BLaER1 treated with 17β-estradiol and CSF1 and Interleukin-3, amounts not matched to agents 10 nM and 100 nM (cell line): ENCODE data around the gene PPP2R2D.
"Not testable (repeated sequence)": the region's sequence is repeated elsewhere in the genome, so short reads cannot be mapped to it uniquely, and the experiment has no call there.

Experiments used
- H3K27ac ChIP-seq, 11 experiments: shearing (Covaris generic); formaldehyde crosslinking; 2 replicates each; pipeline ENCODE4 v1.8.1; 2022
- H3K27me3 ChIP-seq, 11 experiments: shearing (Covaris generic); formaldehyde crosslinking; 2 replicates each; pipeline ENCODE4 v1.8.1; 2022
- H3K36me3 ChIP-seq, 11 experiments: shearing (Covaris generic); formaldehyde crosslinking; 2 replicates each; pipeline ENCODE4 v1.8.1; 2022
- H3K4me1 ChIP-seq, 10 experiments: shearing (Covaris generic); formaldehyde crosslinking; 2 replicates each; pipeline ENCODE4 v1.8.1; 2022
- H3K4me2 ChIP-seq, 11 experiments: shearing (Covaris generic); formaldehyde crosslinking; 2 replicates each; pipeline ENCODE4 v1.8.1; 2022
- H3K4me3 ChIP-seq, 10 experiments: shearing (Covaris generic); formaldehyde crosslinking; 2 replicates each; pipeline ENCODE4 v1.8.1; 2022
- H3K9ac ChIP-seq, 11 experiments: shearing (Covaris generic); formaldehyde crosslinking; 2 replicates each; pipeline ENCODE4 v1.8.1; 2022
- H3K9me3 ChIP-seq, 11 experiments: shearing (Covaris generic); formaldehyde crosslinking; replicated peaks in 1 of 11; 2 replicates each; pipeline ENCODE4 v1.8.1; 2022
- H4K20me1 ChIP-seq, 11 experiments: shearing (Covaris generic); formaldehyde crosslinking; 2 replicates each; pipeline ENCODE4 v1.8.1; 2022
- Cebpa-rat ChIP-seq, 11 experiments: shearing (Covaris generic); IDR thresholded peaks; 2 replicates each; pipeline ENCODE4 v1.8.1; 2022

Gene PPP2R2D

DNA sequence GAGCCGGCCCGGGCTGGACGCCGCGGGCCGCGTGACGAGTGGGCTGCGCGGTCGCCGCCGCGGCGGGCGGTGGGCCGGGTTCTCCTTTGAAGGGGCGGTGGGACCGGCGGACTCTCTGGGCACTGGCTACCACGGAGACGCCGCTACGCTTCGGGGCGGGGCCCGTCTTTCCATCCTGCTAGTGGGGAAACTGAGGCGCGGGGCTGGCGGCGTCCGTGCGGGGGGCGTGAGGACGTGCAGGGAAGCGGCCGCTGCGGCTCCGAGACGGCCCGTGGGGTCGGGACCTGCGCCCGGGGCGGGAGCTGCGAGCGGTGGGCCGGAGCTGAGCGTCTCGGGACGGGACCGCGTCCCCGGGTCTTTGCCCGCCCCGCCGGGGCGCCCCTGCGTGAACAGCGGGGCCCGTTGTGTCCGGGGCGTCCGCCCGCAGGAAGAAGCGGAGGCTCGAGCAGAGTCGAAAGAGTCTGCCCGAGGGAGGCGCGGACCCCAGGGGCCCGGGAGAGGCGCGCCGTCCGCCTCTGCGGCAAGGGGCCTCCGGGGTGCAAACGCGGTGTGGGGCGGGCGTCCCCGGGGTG lies 81.5 kb downstream of the PPP2R2D start:
- Histone ChIP-seq H3K27ac (peak overlapping the region; percentile 69 to 88 (median 81)), H3K4me1 (peaks cover 37 to 51% (median 47%) of the 10 kb centered on the region in 10 experiments), H3K9ac (peak overlapping the region; percentile 82 to 93 (median 86)), H3K36me3 (peaks cover 0 to 21% (median 6%) of the 10 kb centered on the region in 11 experiments; a peak in 13 of 22 replicates), H4K20me1 (peaks cover 32 to 44% (median 37%) of the 10 kb centered on the region in 11 experiments; a peak in 21 of 22 replicates), H3K4me3 (peak overlapping the region; percentile 82 to 96 (median 90)), H3K27me3 (no peaks in the 10 kb centered on the region), H3K4me2 (peak overlapping the region; percentile 83 to 98 (median 93)), H3K9me3 (peaks cover 7 to 31% (median 23%) of the 10 kb centered on the region in 11 experiments; a peak in 21 of 22 replicates)
- TF ChIP-seq Cebpa-rat (IDR thresholded peaks at IDR 0.05): no peak

DNA sequence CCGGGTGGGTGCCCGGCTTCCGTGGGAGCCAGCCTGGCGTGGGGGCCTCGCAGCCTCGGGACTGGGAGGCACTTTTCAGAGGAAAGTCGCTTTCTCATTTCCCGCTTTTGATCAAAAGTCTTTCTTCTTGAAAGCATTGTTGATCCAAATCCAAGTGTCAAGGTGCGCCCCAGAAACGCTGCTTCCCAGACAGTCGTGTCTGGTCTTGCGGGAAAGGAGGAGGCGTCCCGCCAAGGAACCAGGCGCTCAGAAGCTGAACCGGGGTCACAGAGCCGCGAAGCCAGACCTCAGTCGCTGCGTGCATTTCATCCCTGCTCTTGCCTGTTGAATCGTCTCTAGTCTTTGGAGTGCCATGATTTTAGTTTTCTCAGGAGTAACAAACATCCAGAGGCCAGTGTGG lies 82.0 kb downstream of the PPP2R2D start:
- Histone ChIP-seq H3K9me3 (peaks cover 8 to 32% (median 24%) of the 10 kb centered on the region in 11 experiments; a peak in 21 of 22 replicates), H3K27ac (peak overlapping the region in 10 of 11 experiments; percentile 69 to 88 (median 82); a peak in 19 of 22 replicates), H3K36me3 (peaks cover 0 to 16% (median 1%) of the 10 kb centered on the region in 11 experiments; a peak in 12 of 22 replicates), H3K4me2 (peak overlapping the region; percentile 83 to 98 (median 93)), H3K9ac (peak overlapping the region; percentile 82 to 93 (median 86)), H3K4me3 (peak overlapping the region; percentile 82 to 96 (median 90)), H3K27me3 (no peaks in the 10 kb centered on the region), H3K4me1 (peaks cover 32 to 46% (median 42%) of the 10 kb centered on the region in 10 experiments), H4K20me1 (peaks cover 27 to 39% (median 32%) of the 10 kb centered on the region in 11 experiments; a peak in 21 of 22 replicates)
- TF ChIP-seq Cebpa-rat (IDR thresholded peaks at IDR 0.05): no peak

DNA sequence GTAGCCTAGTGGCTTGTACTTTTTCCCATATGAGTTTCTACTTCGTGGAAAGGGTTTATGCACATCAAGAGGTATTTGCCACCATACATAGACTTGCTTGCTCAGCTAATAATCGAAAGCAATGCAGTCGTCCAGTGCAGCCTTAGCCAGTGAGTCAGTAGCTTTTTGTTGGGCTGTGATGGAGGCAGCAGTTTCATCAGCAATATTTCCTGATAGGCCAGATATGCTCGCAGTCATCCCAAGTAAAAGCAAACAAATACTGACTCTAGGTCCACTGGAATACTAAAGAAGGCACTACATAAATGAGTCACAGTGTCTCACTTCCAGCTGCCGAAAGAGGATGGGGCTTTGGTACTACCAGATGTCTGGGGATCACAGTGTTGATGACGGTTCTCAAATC lies 83.0 kb downstream of the PPP2R2D start:
- no peak overlapping the region for H3K9ac ChIP-seq
- H3K4me2 ChIP-seq: peak overlapping the region in 4 of 11 experiments; percentile 87 to 95 (median 92); a peak in 7 of 22 replicates

DNA sequence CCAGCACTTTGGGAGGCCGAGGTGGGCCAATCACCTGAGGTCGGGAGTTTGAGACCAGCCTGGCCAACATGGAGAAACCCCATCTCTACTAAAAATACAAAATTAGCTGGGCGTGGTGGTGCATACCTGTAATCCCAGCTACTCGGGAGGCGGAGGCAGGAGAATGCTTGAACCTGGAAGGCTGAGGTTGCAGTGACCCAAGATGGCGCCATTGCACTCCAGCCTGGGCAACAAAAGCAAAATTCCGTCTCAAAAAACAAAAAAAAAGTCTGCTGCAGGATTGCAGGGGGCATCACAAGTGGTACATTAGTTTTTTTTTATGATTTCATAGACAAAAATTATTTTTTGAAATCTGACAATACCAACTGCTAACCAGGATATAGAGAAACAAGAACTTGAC lies 86.0 kb downstream of the PPP2R2D start:
- H3K27me3 ChIP-seq, H3K9ac ChIP-seq: not testable (repeated sequence)

More for the DNA sequence above, 83.0 kb downstream of the PPP2R2D start:
- Histone ChIP-seq H3K27ac (no peak overlapping the region), H3K4me3 (no peak overlapping the region), H3K4me1 (peaks cover 22 to 36% (median 32%) of the 10 kb centered on the region in 10 experiments), H3K27me3 (no peaks in the 10 kb centered on the region), H3K9me3 (peaks cover 8 to 32% (median 24%) of the 10 kb centered on the region in 11 experiments; a peak in 21 of 22 replicates), H3K36me3 (peaks cover 0 to 12% (median 0%) of the 10 kb centered on the region in 11 experiments; a peak in 5 of 22 replicates), H4K20me1 (peaks cover 17 to 29% (median 22%) of the 10 kb centered on the region in 11 experiments; a peak in 21 of 22 replicates)
- no peak for TF ChIP-seq Cebpa-rat (IDR thresholded peaks at IDR 0.05)

DNA sequence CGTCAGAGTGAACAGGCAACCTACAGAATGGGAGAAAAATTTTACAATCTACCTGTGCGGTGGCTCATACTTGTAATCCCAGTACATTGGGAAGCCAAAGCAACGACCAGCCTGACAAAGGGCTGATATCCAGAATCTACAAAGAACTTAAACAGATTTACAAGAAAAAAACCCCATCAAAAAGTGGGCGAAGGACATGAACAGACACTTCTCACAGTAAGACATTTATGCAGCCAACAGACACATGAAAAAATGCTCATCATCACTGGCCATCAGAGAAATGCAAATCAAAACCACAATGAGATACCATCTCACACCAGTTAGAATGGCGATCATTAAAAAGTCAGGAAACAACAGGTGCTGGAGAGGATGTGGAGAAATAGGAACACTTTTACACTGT lies 86.5 kb downstream of the PPP2R2D start:
- H3K4me2 ChIP-seq, H3K9ac ChIP-seq, H3K27me3 ChIP-seq, H3K4me3 ChIP-seq, H3K27ac ChIP-seq, H4K20me1 ChIP-seq: not testable (repeated sequence)
- Histone ChIP-seq H3K4me1 (peaks cover 9 to 22% (median 13%) of the 10 kb centered on the region in 10 experiments; a peak in 19 of 20 replicates), H3K9me3 (peaks cover 8 to 32% (median 24%) of the 10 kb centered on the region in 11 experiments; a peak in 21 of 22 replicates), H3K36me3 (peaks cover 0 to 12% (median 0%) of the 10 kb centered on the region in 11 experiments; a peak in 3 of 22 replicates)

More for the DNA sequence above, 86.0 kb downstream of the PPP2R2D start:
- not testable (repeated sequence) for H3K27ac ChIP-seq, H3K4me3 ChIP-seq, H3K4me2 ChIP-seq, H4K20me1 ChIP-seq
- Histone ChIP-seq H3K4me1 (peaks cover 6 to 21% (median 11%) of the 10 kb centered on the region in 10 experiments; a peak in 14 of 20 replicates), H3K36me3 (peaks cover 0 to 12% (median 0%) of the 10 kb centered on the region in 11 experiments; a peak in 3 of 22 replicates), H3K9me3 (peaks cover 8 to 32% (median 24%) of the 10 kb centered on the region in 11 experiments; a peak in 21 of 22 replicates)

DNA sequence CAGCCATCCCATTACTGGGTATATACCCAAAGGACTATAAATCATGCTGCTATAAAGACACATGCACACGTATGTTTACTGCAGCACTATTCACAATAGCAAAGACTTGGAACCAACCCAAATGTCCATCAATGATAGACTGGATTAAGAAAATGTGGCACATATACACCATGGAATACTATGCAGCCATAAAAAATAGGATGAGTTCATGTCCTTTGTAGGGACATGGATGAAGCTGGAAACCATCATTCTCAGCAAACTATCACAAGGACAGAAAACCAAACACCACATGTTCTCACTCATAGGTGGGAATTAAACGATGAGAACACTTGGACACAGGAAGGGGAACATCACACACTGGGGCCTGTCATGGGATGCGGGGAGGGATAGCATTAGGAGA lies 87.0 kb downstream of the PPP2R2D start:
- H3K9me3 ChIP-seq: peaks cover 8 to 32% (median 24%) of the 10 kb centered on the region in 11 experiments; a peak in 21 of 22 replicates
- H3K4me2 ChIP-seq, H3K27ac ChIP-seq, H3K9ac ChIP-seq, H4K20me1 ChIP-seq, H3K4me3 ChIP-seq, H3K27me3 ChIP-seq: not testable (repeated sequence)
- H3K36me3 ChIP-seq: peaks cover 0 to 12% (median 0%) of the 10 kb centered on the region in 11 experiments; a peak in 3 of 22 replicates
- H3K4me1 ChIP-seq: peaks cover 11 to 24% (median 15%) of the 10 kb centered on the region in 10 experiments

DNA sequence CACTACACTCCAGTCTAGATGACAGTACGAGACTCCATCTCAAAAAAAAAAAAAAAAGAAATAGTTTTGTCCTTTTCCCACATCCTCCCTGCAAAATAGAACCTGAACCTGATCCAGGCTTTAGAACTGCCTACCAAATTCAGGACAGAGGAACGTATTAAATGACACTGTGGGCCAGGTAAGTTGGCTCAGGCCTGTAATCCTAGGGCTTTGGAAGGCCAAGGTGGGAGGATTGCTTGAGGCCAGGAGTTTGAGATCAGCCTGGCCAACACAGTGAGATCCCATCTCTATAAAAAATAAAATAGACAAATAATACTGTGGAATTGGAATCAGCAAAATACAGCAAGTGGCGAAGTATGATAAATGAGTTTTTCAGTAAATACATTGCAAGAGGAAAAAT lies 90.9 kb downstream of the PPP2R2D start:
- Histone ChIP-seq H4K20me1 (no peaks in the 10 kb centered on the region), H3K36me3 (peaks cover 0 to 6% (median 0%) of the 10 kb centered on the region in 11 experiments; a peak in 2 of 22 replicates), H3K9me3 (peaks cover 6 to 7% (median 7%) of the 10 kb centered on the region in 11 experiments; a peak in 21 of 22 replicates)

DNA sequence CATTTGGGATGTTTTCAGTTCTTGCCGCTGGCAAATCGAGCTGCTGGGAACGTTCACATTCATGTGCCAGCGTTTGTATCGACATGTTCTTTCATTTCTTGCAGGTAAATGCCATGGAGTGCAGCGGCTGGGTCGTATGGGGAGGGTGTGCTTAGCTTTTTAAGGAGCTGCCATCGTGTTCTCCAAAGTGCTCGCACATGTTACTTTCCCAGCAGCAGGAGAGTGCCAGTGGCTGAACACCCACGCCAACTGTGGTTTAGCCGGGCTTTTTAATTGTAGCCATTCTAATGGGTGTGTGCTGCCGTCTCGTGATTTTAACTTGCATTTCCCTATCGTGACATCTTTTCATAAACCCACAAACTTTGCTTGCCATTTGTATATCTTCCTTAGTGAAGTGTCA lies 92.5 kb downstream of the PPP2R2D start:
- Histone ChIP-seq H3K4me3 (no peak overlapping the region), H3K4me1 (peaks cover 10 to 37% (median 29%) of the 10 kb centered on the region in 10 experiments), H3K36me3 (no peaks in the 10 kb centered on the region), H4K20me1 (no peaks in the 10 kb centered on the region; a peak in 1 of 22 replicates), H3K4me2 (peak overlapping the region in 9 of 11 experiments; percentile 5 to 50 (median 32); a peak in 8 of 22 replicates), H3K27me3 (0 out of 22 replicates have a peak, but pooled peaks cover 0 to 3% (median 0%) of the 10 kb centered on the region in 11 experiments), H3K9ac (no peak overlapping the region), H3K27ac (no peak overlapping the region), H3K9me3 (no peaks in the 10 kb centered on the region)
- no peak for TF ChIP-seq Cebpa-rat (IDR thresholded peaks at IDR 0.05)

More for the DNA sequence above, 90.9 kb downstream of the PPP2R2D start:
- H3K4me2 ChIP-seq: no peak overlapping the region
- H3K27me3 ChIP-seq: 0 out of 22 replicates have a peak, but pooled peaks cover 0 to 3% (median 0%) of the 10 kb centered on the region in 11 experiments
- H3K4me1 ChIP-seq: peaks cover 10 to 23% (median 15%) of the 10 kb centered on the region in 10 experiments
- H3K4me3 ChIP-seq: no peak overlapping the region
- no peak for TF ChIP-seq Cebpa-rat (IDR thresholded peaks at IDR 0.05)
- no peak overlapping the region for H3K9ac ChIP-seq
- no peak overlapping the region for H3K27ac ChIP-seq

DNA sequence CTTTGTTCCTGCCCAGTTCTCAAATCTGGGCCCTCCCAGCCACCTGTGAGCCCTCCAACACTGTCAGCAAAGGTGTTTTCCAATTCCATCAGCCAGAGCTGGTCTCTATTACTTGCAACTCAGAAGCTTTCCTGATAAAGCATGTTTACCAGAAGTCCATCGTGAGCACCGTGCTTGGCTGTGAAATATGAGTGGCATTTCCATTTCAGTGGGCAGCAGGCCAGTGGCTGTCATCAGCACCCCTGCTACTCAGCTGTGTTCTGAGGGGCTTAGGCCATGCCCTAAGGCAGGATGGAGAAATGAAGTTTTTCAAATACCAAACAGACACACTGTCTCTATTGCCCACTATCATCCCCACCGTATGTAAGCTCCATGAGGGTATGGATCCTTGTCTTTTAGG lies 93.6 kb downstream of the PPP2R2D start:
- TF ChIP-seq Cebpa-rat (IDR thresholded peaks at IDR 0.05): no peak
- Histone ChIP-seq H3K9me3 (no peaks in the 10 kb centered on the region), H3K4me1 (peaks cover 7 to 37% (median 28%) of the 10 kb centered on the region in 10 experiments), H3K4me3 (no peak overlapping the region), H4K20me1 (no peaks in the 10 kb centered on the region; a peak in 1 of 22 replicates), H3K4me2 (no peak overlapping the region), H3K27me3 (0 out of 22 replicates have a peak, but pooled peaks cover 0 to 3% (median 0%) of the 10 kb centered on the region in 11 experiments), H3K9ac (no peak overlapping the region), H3K36me3 (no peaks in the 10 kb centered on the region), H3K27ac (no peak overlapping the region)
